Psoas muscle (tissue), 8 donors: ENCODE data around the gene BTBD10. TPM values are rescaled to one million over a fixed set of nuclear protein-coding genes. Genes with fewer than 3 reads are reported as not detected.
A peak's percentile ranks its signal among the peaks of the same experiment; 100 is the strongest.

Experiments used
- ATAC-seq, 4 donors: fragments of 200-7000 bp; cut with Tn5 transposase; one replicate each; pipeline ENCODE4 v1.9.1; 2020; ENCODE audit warnings: moderate library complexity in 3 of 4, mild to moderate bottlenecking in 2 of 4
- DNase-seq, 2 donors: peaks; one replicate each; pipeline ENCODE4 v3.0.0-alpha.2; 2020
- H3K27ac ChIP-seq: fragments of 200-600 bp; one replicate; pipeline ENCODE4 v1.8.0; 2022
- H3K27me3 ChIP-seq, 3 donors: fragments of 200-600 bp in 1 of 3; one replicate each; pipeline versions ENCODE4 v1.6.1 to v1.8.0; 2013 to 2022; ENCODE audit warnings: low read length in 2 of 3, mild to moderate bottlenecking in 2 of 3, moderate library complexity in 1 of 3; ENCODE audit not compliant: insufficient read depth in 3 of 3
- H3K36me3 ChIP-seq, 2 donors: fragments of 200-600 bp in 1 of 2; one replicate each; pipeline versions ENCODE4 v1.6.1 to v1.8.0; 2013 to 2022; ENCODE audit warnings: low read depth in 1 of 2, mild to moderate bottlenecking in 1 of 2, moderate library complexity in 1 of 2; ENCODE audit not compliant: insufficient read depth in 1 of 2
- H3K4me1 ChIP-seq: fragments of 200-600 bp; one replicate; pipeline ENCODE4 v1.8.0; 2022
- H3K4me3 ChIP-seq: fragments of 200-600 bp; one replicate; pipeline ENCODE4 v1.8.0; 2022; ENCODE audit warnings: mild to moderate bottlenecking
- H3K9me3 ChIP-seq: fragments of 200-600 bp; one replicate; pipeline ENCODE4 v1.8.0; 2022
- WGBS, 3 donors: extraction: QIAGEN DNeasy Blood & Tissue Kit; methylation state at CpG; one replicate each; pipeline versions ENCODE4 v1.1.6 to v1.1.7; 2013; 5-methylcytosine and 5-hydroxymethylcytosine counted together
- intact Hi-C, 2 donors: fragments of 100-400 bp; cut with DNase I; formaldehyde crosslinking; loops; one replicate each; pipeline versions ENCODE4 v1.11.0 to v1.14.2; 2022
- long read RNA-seq, 2 donors: library from polyadenylated mRNA; unstranded; transcript quantifications; one replicate each; pipeline ENCODE4 v2.0.0, GENCODE V29; 2021
- polyA plus RNA-seq, 3 donors: library from polyadenylated mRNA; stranded (reverse); fragments of 200-250 nt; gene quantifications; one replicate each; pipeline ENCODE4 v1.2.3, GENCODE V29; 2013
- total RNA-seq, 4 donors: library from RNA; stranded (reverse); fragmentation: NEBNext Ultra II Directional in 2 of 4; extraction: Animal tissue kit (Norgen Biotek cat#: 25700) in 2 of 4; gene quantifications; one replicate each; pipeline versions ENCODE4 v1.2.1 to v1.2.4, GENCODE V29; 2021 to 2023
- TF ChIP-seq, protein P1 (sequence below): fragments of 200-600 bp; IDR thresholded peaks from one replicate; pipeline ENCODE4 v1.8.0; 2022; ENCODE audit warnings: antibody characterized with exemption
- donor health status: healthy with polysubstance abuse.
- donor health status: DM: no; HTN: no; CAD: no; lungs with moderate emphysema.
- donor health status: Bipolar disorder and iron deficiency.
- donor health status: healthy.
- donor health status: DM: yes; HTN: yes; CAD: no.
- donor health status: DM: no; HTN: no; CAD: no.
- donor health status: DM: no; HTN: no; CAD: no.
- donor health status: DM: yes; HTN: yes; CAD: no.

The BTBD10 gene
- 10 to 100 TPM; 14.3 to 15.0 (median 14.8) TPM for total RNA-seq
- 10 to 100 TPM; 10.8 to 21.2 (median 19.6) TPM for polyA plus RNA-seq
- long read RNA-seq, donor 1, partial matches to known transcripts, result 0 of 17 reads
- long read RNA-seq, donor 1, other reads (novel, unspliced or antisense), result 10 of 17 reads
- long read RNA-seq, donor 2, transcript BTBD10-208 (8 exons, 1,662 nt), result major isoform, 7 of 26 reads
- long read RNA-seq, donor 2, partial matches to known transcripts, result 2 of 26 reads
- long read RNA-seq, donor 2, other reads (novel, unspliced or antisense), result 15 of 26 reads

DNA sequence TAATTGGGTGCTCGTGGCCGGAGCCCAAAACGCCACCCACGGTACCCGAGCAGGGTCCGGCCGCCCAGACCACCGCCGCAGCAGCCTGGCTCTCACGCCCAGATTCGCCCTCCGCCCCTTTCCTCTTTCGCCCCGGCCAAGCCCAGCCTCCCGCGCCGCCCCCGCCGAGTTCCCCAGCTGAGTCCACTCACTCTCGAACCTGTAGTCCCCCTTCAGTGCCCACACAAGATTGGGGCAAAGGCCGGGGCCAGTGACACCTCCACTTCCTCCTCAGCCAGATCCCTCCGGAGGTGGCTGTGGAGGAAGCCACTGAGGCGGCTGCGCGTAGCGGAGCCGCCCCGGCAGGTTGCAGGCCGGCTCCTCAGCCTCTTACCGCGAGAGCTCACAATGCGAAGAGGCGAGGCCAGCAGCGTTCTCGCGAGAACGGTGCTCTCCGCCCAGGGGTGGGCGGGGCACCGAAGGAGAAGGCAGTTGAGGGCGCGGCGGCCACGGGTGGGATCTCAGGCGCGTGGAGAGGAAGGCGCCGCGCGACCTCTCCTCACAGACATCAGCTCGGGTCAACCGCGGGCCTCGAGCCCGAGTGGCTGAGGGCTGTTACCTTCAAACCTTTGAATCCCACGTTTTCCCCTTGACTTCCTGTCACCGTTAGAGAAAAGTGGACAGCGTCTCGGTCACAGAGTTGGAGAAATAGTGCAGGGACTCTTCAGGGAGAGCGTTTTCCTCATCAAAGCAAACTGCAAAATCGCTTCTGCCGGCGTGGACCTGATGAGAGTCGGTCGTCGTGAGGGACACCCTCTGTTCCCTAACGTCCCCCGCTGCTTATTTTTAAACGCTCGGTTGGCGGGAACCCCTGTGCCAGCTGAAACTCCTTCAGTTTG is at the start of gene BTBD10:
BTBD10 (minus strand) TSS at position 322 of the 878 bp plus-strand sequence. CDS start 18,098 bp downstream, outside the sequence.
- intact Hi-C loops, result no loop called here
- H3K36me3 ChIP-seq, result no peaks in the 10 kb centered on the region
- no peaks in the 10 kb centered on the region for H3K27me3 ChIP-seq
- DNase-seq (peak; percentile 94 to 96), ATAC-seq (peak; percentile 99 to 100 (median 100))
- WGBS, 3 donors, result 0 to 1% (median 0%) methylated on average over 66 to 71 of the region's 71 CpGs
- peak within 1 kb of the TSS; percentile 84 for H3K27ac ChIP-seq
- H3K4me3 ChIP-seq, result peak within 1 kb of the TSS; percentile 87
- no peaks in the 10 kb centered on the region for H3K9me3 ChIP-seq
- peaks cover 7% of the 10 kb centered on the region for H3K4me1 ChIP-seq
- TF ChIP-seq, protein P1, sequence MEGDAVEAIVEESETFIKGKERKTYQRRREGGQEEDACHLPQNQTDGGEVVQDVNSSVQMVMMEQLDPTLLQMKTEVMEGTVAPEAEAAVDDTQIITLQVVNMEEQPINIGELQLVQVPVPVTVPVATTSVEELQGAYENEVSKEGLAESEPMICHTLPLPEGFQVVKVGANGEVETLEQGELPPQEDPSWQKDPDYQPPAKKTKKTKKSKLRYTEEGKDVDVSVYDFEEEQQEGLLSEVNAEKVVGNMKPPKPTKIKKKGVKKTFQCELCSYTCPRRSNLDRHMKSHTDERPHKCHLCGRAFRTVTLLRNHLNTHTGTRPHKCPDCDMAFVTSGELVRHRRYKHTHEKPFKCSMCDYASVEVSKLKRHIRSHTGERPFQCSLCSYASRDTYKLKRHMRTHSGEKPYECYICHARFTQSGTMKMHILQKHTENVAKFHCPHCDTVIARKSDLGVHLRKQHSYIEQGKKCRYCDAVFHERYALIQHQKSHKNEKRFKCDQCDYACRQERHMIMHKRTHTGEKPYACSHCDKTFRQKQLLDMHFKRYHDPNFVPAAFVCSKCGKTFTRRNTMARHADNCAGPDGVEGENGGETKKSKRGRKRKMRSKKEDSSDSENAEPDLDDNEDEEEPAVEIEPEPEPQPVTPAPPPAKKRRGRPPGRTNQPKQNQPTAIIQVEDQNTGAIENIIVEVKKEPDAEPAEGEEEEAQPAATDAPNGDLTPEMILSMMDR, result no peak

DNA sequence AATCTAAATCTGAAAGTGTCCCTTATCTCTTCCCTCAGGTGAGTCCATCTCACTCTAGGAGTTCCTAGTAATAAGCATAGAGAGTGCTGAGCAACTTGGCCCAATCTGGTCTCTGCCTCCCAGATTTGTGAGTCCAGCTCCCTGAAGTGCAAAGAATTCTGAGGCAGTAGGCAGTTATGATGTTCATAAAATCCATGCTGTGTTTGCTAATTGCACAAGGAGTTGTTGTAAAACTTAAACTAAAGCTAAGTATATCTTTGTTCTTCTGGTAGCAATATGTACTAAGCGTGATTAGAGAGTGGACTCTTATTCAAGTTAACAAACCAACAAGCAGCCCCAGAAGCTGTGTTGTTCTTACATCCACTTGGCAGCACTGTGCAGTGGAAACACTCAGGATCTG is 40.4 kb upstream of the BTBD10 start:
- intact Hi-C loops, result no loop called here
- Histone ChIP-seq H3K4me3 (no peak overlapping the region), H3K4me1 (no peaks in the 10 kb centered on the region), H3K9me3 (no peaks in the 10 kb centered on the region), H3K27ac (no peak overlapping the region), H3K27me3 (no peaks in the 10 kb centered on the region), H3K36me3 (no peaks in the 10 kb centered on the region)
- TF ChIP-seq, protein P1, result no peak
- DNase-seq (no peak), ATAC-seq (no peak)
- WGBS, 3 donors, result 83 to 100% (median 87%) methylated on average over 1 of the region's 1 CpG

DNA sequence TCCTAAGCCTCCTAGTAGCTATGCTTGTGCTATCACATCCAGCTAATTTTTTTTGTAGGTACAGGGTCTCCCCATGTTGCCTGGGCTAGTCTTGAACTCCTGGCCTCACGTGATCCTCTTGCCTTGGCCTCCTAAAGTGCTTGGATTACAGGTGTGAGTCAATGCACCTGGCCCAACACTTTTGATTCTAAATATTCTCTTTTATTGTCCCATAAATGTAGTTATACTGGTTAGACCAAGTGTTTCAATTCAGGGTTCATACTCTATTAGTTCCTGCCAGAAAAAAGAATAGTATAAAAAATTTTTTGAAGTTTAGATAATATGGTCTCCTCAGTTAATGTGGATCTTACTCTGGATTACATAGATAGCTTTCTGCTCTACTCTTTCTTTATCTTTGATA is 39.5 kb upstream of the BTBD10 start:
- WGBS, 3 donors, result 64 to 81% (median 72%) methylated on average over 1 of the region's 1 CpG
- ATAC-seq (no peak), DNase-seq (no peak)
- Histone ChIP-seq H3K27ac (no peak overlapping the region), H3K4me1 (no peaks in the 10 kb centered on the region), H3K27me3 (no peaks in the 10 kb centered on the region), H3K9me3 (no peaks in the 10 kb centered on the region), H3K36me3 (no peaks in the 10 kb centered on the region), H3K4me3 (no peak overlapping the region)
- TF ChIP-seq, protein P1, result no peak
- intact Hi-C loops, result no loop called here

DNA sequence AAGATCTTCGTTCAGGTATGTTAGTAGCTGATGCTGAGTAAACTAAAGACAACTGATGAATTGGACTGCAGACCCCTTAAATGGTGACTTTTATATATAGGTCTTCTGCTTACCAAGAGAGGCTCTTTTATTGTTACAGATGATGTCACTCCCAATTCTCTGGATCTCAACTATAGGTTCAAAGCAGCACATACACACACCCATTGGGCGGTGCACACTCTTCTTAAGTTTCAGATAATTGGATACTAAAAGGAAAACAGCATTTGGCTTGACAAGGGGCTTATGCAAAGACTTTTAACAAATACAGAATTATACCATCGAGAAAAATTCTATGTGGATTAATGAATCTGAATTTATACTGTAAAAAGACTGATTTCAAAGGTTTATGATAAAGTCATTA is 32.9 kb upstream of the BTBD10 start, which contains the start of gene PTH:
PTH (minus strand) TSS at position 69 of the 400 bp plus-strand sequence. CDS start 3,142 bp downstream, outside the sequence.
- TF ChIP-seq, protein P1, result no peak
- 84 to 88% (median 84%) methylated on average over 3 of the region's 3 CpGs for WGBS, 3 donors

More for the DNA sequence above, 32.9 kb upstream of the BTBD10 start, which contains the start of gene PTH:
- no peaks in the 10 kb centered on the region for H3K9me3 ChIP-seq
- H3K4me3 ChIP-seq, result no peak within 1 kb of the TSS
- intact Hi-C loops, result no loop called here
- no peaks in the 10 kb centered on the region for H3K27me3 ChIP-seq
- no peak for DNase-seq
- no peak for ATAC-seq
- H3K36me3 ChIP-seq, result no peaks in the 10 kb centered on the region
- no peak within 1 kb of the TSS for H3K27ac ChIP-seq
- H3K4me1 ChIP-seq, result no peaks in the 10 kb centered on the region
